Hepatocyte (in vitro differentiated cells): ENCODE measurements around the gene COA3. TPM values are rescaled to one million over a fixed set of nuclear protein-coding genes. Genes with fewer than 3 reads are reported as not detected.

Experiments
- DNase-seq: peaks from one replicate; pipeline ENCODE4 v3.0.0-alpha.2; 2016; ENCODE audit warnings: low spot score
- H2AFZ ChIP-seq: fragments of 200-600 bp; sonication (generic); 2 replicates; pipeline ENCODE4 v1.6.0; 2016; ENCODE audit warnings: antibody characterized with exemption, mild to moderate bottlenecking
- H3K27ac ChIP-seq: fragments of 200-600 bp; sonication (generic); 2 replicates; pipeline ENCODE4 v1.5.1; 2016; ENCODE audit warnings: mild to moderate bottlenecking
- H3K27me3 ChIP-seq: fragments of 200-600 bp; sonication (generic); 2 replicates; pipeline ENCODE4 v1.6.1; 2016
- H3K36me3 ChIP-seq: fragments of 200-600 bp; sonication (generic); replicated peaks from 2 replicates; pipeline ENCODE4 v1.5.1; 2016; ENCODE audit warnings: low read depth; ENCODE audit not compliant: insufficient read depth
- H3K4me1 ChIP-seq: fragments of 200-600 bp; sonication (generic); 2 replicates; pipeline ENCODE4 v1.5.1; 2016; ENCODE audit warnings: mild to moderate bottlenecking, moderate library complexity; ENCODE audit not compliant: insufficient read depth
- H3K4me2 ChIP-seq: fragments of 200-600 bp; sonication (generic); 2 replicates; pipeline ENCODE4 v1.6.0; 2016
- H3K4me3 ChIP-seq: fragments of 200-600 bp; sonication (generic); 2 replicates; pipeline ENCODE4 v1.5.1; 2016; ENCODE audit warnings: mild to moderate bottlenecking
- H3K79me2 ChIP-seq: fragments of 200-600 bp; sonication (generic); 2 replicates; pipeline ENCODE4 v1.6.0; 2017; ENCODE audit warnings: mild to moderate bottlenecking
- H3K9me2 ChIP-seq: fragments of 200-600 bp; sonication (generic); replicated peaks from 2 replicates; pipeline ENCODE4 v1.6.0; 2017; ENCODE audit warnings: mild to moderate bottlenecking; ENCODE audit not compliant: insufficient read depth
- H3K9me3 ChIP-seq: fragments of 200-600 bp; sonication (generic); 2 replicates; pipeline ENCODE4 v1.5.1; 2016; ENCODE audit warnings: low read depth, mild to moderate bottlenecking
- H4K20me1 ChIP-seq: fragments of 200-600 bp; sonication (generic); 2 replicates; pipeline ENCODE4 v1.6.0; 2016; ENCODE audit warnings: mild to moderate bottlenecking; ENCODE audit not compliant: insufficient read depth, poor library complexity, severe bottlenecking
- CTCF ChIP-seq: fragments of 200-600 bp; sonication (generic); IDR thresholded peaks from 2 replicates; pipeline ENCODE4 v1.5.1; 2016; ENCODE audit warnings: antibody characterized with exemption, mild to moderate bottlenecking; ENCODE audit not compliant: poor library complexity
- EZH2 ChIP-seq: fragments of 200-600 bp; sonication (generic); IDR thresholded peaks from 2 replicates; pipeline ENCODE4 v1.6.1; 2016; ENCODE audit warnings: antibody characterized with exemption, mild to moderate bottlenecking, borderline replicate concordance
- EZH2phosphoT487 ChIP-seq: fragments of 200-600 bp; sonication (generic); IDR thresholded peaks from one replicate; pipeline ENCODE4 v1.6.1; 2018; ENCODE audit warnings: antibody characterized with exemption, mild to moderate bottlenecking, low read depth, moderate library complexity; ENCODE audit not compliant: unreplicated experiment, severe bottlenecking
- WGBS: methylation state at CpG from one replicate; pipeline ENCODE4 v1.1.6; 2016; ENCODE audit warnings: low lambda C conversion rate; ENCODE audit errors: missing lambda C conversion rate; 5-methylcytosine and 5-hydroxymethylcytosine counted together
- polyA plus RNA-seq: library from polyadenylated mRNA; unstranded; fragments of >200 nt; fragmentation: Nextera tagmentation; extraction: Ambion mirVana; gene quantifications from 2 replicates; pipeline ENCODE4 v1.2.1, GENCODE V29; 2016
- total RNA-seq: library from RNA; depleted of rRNA; stranded (reverse); fragments of >200 nt; gene quantifications from 2 replicates; pipeline ENCODE4 v1.2.3, GENCODE V29; 2014

Gene COA3
- total and polyA plus RNA-seq, 2 experiments from 2014 or later: 117 to 252 TPM

- Histone ChIP-seq H3K9me2 (no peaks in the 10 kb centered on the region), H4K20me1 (no peaks in the 10 kb centered on the region), H3K27ac (peak overlapping the region; percentile 85), H3K9me3 (no peaks in the 10 kb centered on the region), H3K4me3 (no peak overlapping the region), H3K4me1 (peaks cover 40% of the 10 kb centered on the region), H3K4me2 (peak overlapping the region; percentile 26), H3K27me3 (no peaks in the 10 kb centered on the region), H3K36me3 (no peaks in the 10 kb centered on the region), H3K79me2 (peaks cover under 1% of the 10 kb centered on the region), H2AFZ (no peak overlapping the region)
- 57% methylated on average over 2 of the region's 2 CpGs for WGBS
- no peak for TF ChIP-seq EZH2phosphoT487
- TF ChIP-seq EZH2: no peak
- TF ChIP-seq CTCF: no peak
- no peak for DNase-seq
Measured at GRCh38 chr17:42803074-42803883, 4.8 kb upstream of the COA3 start.

- Histone ChIP-seq H3K4me2 (peak overlapping the region; percentile 90), H3K4me1 (peaks cover 14% of the 10 kb centered on the region), H3K79me2 (peaks cover 18% of the 10 kb centered on the region), H3K36me3 (no peaks in the 10 kb centered on the region), H4K20me1 (no peaks in the 10 kb centered on the region), H3K9me2 (no peaks in the 10 kb centered on the region), H3K27me3 (no peaks in the 10 kb centered on the region), H3K27ac (peak overlapping the region; percentile 89), H2AFZ (peak overlapping the region; percentile 17), H3K9me3 (no peaks in the 10 kb centered on the region), H3K4me3 (peak overlapping the region; percentile 45)
- DNase-seq: no peak
- WGBS: 38% methylated on average over 10 of the region's 10 CpGs
- TF ChIP-seq CTCF: no peak
- TF ChIP-seq EZH2: no peak
- TF ChIP-seq EZH2phosphoT487: no peak
Measured at GRCh38 chr17:42798011-42798382, 507 bp downstream of the COA3 start.

GRCh38 chr17:42797067-42798007 lies 1.2 kb downstream of the COA3 start:
- WGBS: 81% methylated on average over 10 of the region's 10 CpGs
- Histone ChIP-seq H3K27ac (peak overlapping the region; percentile 89), H3K9me3 (no peaks in the 10 kb centered on the region), H3K4me2 (peak overlapping the region; percentile 90), H3K4me3 (peak overlapping the region; percentile 45), H3K27me3 (no peaks in the 10 kb centered on the region), H3K9me2 (no peaks in the 10 kb centered on the region), H4K20me1 (no peaks in the 10 kb centered on the region), H3K4me1 (peaks cover 7% of the 10 kb centered on the region), H3K36me3 (no peaks in the 10 kb centered on the region), H2AFZ (no peak overlapping the region), H3K79me2 (peaks cover 18% of the 10 kb centered on the region)
- no peak for TF ChIP-seq EZH2phosphoT487
- TF ChIP-seq EZH2: no peak
- TF ChIP-seq CTCF: no peak
- DNase-seq: peak; percentile 65
